NCI-H2196 treated with DMSO at 0.1 percent for 48 hours (cell line): ENCODE measurements around the gene MACROD2.
"Not testable (repeated sequence)": the region's sequence is repeated elsewhere in the genome, so short reads cannot be mapped to it uniquely, and the experiment has no call there.

ENCODE experiments used
- DNase-seq: peaks from one replicate; lab custom pipeline; 2025; ENCODE audit not compliant: unreplicated experiment; lab: John Stamatoyannopoulos, UW

The MACROD2 gene

GRCh38 chr20:14926436-14926835 lies 931.1 kb downstream of the MACROD2 start:
- DNase-seq = not testable (repeated sequence)

- no peak for DNase-seq
These were observed 932.8 kb downstream of the MACROD2 start for GRCh38 chr20:14928083-14928482.

DNA sequence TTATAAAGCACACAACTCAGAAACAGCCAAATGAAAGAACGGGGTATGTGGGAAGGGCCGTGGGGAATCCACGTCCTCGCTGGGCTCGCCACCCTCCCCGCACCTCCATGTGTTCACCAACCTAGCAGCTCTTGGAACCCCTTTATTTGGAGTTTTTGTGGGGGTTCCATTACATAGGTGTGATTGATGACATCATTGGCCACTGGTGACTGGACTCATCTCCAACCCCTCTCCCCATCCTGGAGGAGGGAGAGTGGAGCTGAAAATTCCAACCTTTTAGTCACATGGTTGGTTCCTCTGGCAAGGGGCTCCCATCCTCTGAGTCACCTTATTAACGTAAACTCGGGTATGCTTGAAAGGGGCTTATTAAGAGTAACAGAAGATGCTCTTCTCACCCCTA lies 934.1 kb downstream of the MACROD2 start:
- DNase-seq = no peak

DNA sequence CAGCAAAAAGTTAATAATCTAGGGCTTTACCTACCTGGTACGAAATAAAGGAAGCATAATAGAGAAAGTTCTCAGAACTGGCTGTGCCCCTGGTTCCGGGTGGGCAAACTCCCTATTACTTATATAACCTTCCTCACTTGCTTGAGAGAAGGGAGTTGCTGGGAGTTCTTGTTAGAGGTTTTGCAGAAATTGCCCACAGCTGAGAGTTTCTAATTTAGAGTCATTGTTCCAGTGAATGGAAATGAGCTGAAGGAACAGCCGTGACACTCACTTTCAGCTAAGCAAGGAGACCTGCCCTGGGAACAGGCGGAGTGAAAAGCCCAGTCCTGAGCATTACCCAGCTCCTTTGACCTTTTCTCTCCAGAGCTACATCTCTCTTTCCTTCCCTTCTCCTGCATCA lies 936.7 kb downstream of the MACROD2 start:
- no peak for DNase-seq

GRCh38 chr20:14935285-14935684 lies 940.0 kb downstream of the MACROD2 start:
- no peak for DNase-seq

- DNase-seq = no peak
These were observed 941.7 kb downstream of the MACROD2 start for GRCh38 chr20:14937021-14937420.

DNA sequence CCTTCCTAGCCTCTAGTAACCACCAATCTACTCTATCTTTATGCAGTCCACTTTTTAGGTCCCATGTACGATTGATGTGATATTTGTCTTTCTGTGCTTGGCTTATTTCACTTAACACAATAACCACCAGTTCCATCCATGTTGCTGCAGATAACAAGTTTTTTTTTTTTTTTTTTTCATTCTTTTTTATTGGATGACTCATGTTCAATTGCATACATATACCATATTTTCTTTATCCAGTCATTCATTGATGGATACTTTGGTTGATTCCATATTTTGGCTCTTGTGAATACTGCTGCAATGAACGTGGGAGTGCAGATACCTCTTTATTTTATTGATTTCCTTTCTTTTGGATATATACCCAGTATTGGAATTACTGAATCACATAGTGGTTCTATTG lies 942.5 kb downstream of the MACROD2 start:
- no peak for DNase-seq

- no peak for DNase-seq
These were observed 952.2 kb downstream of the MACROD2 start for GRCh38 chr20:14947536-14947935.

- DNase-seq = no peak
These were observed 952.6 kb downstream of the MACROD2 start for GRCh38 chr20:14947946-14948345.

- no peak for DNase-seq
These were observed 953.1 kb downstream of the MACROD2 start for GRCh38 chr20:14948416-14948815.

GRCh38 chr20:14950633-14951032 lies 955.3 kb downstream of the MACROD2 start:
- no peak for DNase-seq

- DNase-seq = no peak
These were observed 955.8 kb downstream of the MACROD2 start for GRCh38 chr20:14951105-14951504.

- DNase-seq = no peak
These were observed 956.5 kb downstream of the MACROD2 start for GRCh38 chr20:14951707-14952418.

DNA sequence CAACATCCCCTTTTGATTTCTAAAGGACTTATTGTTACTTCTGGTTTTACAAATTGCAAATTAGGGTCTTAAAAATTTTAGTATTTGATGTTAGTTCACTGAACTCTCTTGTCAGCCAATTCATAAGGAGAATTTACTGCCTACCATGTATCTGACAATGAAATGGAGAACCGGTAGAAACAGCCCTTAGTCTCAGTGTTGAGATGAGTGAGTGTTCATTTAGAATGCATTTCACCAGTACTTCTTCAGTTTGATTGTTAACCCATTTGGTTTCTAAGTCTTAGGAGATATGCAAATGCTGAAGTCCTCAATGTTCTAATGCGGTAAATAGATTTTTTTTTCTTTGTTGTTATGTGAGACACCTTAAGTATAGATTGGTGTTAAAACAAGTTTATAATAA lies 958.4 kb downstream of the MACROD2 start:
- no peak for DNase-seq

DNA sequence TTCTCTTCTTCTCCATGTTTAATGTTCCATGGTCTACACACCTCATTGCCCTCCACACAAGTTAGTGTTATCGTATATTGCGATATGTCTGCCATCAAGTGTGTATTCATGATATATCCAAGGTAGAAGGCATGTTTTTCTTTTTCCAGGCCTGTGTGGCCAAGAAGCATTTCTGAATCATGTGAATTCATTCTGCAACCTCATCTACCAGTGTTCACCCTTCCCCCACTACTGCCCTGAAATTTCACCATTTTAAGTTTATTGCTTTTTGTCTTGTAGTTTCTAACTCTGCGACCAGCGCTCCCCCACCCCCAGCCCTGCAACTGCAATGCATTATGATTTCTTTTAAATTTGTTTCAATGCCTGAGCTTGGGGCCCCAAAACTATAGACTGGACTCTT lies 960.1 kb downstream of the MACROD2 start:
- no peak for DNase-seq

DNA sequence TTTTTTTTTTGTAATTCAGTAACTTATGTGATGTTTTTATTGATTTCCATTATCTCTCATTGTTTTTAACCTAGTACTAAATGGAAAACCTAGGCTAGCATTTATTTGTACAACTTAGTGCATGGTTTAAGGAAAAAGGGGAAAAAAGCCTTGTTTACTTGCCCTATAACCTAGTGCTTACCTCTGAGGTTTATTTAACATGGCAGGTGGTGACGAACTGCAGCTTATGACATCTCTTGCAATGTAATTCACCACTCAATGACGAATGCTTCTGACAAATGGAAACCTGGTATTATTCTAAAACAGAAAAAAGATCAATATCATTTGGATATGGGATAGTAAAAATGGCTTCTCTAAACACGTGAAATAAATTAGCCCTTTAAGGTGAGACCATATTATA lies 960.7 kb downstream of the MACROD2 start:
- no peak for DNase-seq

DNA sequence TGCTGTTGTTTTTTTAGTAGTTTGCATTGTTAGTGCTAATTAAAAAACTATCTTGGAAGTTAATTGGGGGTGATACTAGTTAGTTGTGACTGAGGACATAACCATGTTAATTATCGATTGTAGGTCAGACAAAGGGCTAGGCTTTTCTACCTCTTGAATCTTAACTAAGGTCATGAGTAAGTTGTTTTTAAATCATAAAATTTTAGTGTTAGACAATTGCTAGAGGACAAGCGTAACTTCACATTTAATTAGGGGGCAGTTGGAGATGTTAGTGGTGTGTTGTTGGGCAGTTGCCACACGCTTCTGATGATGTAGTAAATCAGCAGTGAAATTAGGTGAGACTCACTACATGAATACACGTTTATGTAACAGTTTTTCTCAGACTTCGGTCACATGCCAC lies 961.2 kb downstream of the MACROD2 start:
- DNase-seq = no peak

GRCh38 chr20:14957402-14957801 lies 962.1 kb downstream of the MACROD2 start:
- DNase-seq = no peak

GRCh38 chr20:14958626-14959025 lies 963.3 kb downstream of the MACROD2 start:
- DNase-seq = no peak

DNA sequence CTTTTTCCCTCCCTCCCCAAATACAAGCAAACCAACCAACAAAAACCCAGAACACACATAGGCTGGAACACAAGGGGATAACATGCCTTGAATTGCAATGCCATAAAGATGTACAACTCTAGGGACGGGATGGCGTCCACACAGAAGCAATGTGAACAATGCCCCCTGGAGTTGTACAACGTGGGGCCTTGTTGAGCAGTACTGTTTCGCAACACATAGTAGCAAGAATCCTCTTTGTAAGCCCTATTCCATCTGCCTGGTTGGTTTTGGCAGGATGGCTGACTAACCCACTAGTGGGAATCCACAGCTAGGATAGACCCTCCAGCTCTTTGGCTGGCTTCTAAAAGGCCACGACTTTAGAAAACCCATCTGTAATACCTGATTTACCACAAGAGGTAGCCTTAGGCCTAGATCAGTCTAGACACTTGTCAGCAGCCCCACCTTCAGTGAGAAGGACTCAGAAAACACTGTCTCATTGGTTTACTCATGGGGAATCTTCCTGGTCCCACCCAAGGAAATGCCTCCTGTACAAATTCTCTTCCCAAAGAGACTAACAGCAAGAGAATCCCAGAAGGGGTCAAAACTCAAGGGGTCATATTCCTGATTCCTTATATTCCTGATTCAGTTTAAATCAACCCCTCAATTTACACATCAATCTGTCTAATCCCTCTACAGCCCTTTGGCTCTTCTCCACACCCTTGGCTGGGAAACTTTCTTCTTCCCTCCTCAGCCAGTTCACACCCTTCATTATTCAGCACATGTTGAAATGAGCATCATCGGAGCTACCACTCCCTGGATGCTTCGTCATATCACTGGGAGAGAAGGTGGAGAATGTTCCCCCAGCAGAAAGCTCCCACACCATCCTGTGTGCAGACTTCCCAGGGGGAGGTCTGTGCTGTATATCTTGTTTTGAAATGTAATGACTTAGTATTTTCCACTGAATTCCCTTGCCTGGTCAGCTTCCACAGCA lies 964.5 kb downstream of the MACROD2 start:
- no peak for DNase-seq

- no peak for DNase-seq
These were observed 965.5 kb downstream of the MACROD2 start for GRCh38 chr20:14960831-14961230.

GRCh38 chr20:14963262-14963663 lies 967.9 kb downstream of the MACROD2 start:
- DNase-seq = no peak
